ENCODE measurements around the gene SUV39H2. TPM values are rescaled to one million over a fixed set of nuclear protein-coding genes. Genes with fewer than 3 reads are reported as not detected.

SUV39H2 gene
- total RNA-seq, 1 experiment from 2014 or later = 21.9 TPM

- ChIA-PET CTCF (no interaction called here), POLR2A (no interaction called here)
- TF ChIP-seq CTCF (IDR thresholded peaks at IDR 0.05) = no peak
- TF ChIP-seq REST (IDR thresholded peaks at IDR 0.05; ENCODE audit: insufficient read depth in 1 of 2, low read depth in 2 of 2, low read length in 1 of 2) = no peak
- DNase-seq (ENCODE audit: low read depth, low spot score) (no peak), ATAC-seq (no peak)
- in situ Hi-C loops (cut with HindIII; ENCODE audit: low pct_unique_long_range_greater_than_20kb, low sequenced_read_pairs) (no loop called here), intact Hi-C loops (cut with micrococcal nuclease; ENCODE audit: unreplicated experiment) (no loop called here)
- no peaks in the 10 kb centered on the region for H3K4me1 ChIP-seq (ENCODE audit: control insufficient read depth, insufficient read depth, low read length)
- H3K36me3 ChIP-seq (ENCODE audit: control insufficient read depth, insufficient read depth, low read length) = no peaks in the 10 kb centered on the region; the same call in 1 of the 2 replicates
- no peak overlapping the region for H3K27ac ChIP-seq (ENCODE audit: low read length)
- no peaks in the 10 kb centered on the region for H3K27me3 ChIP-seq (ENCODE audit: control insufficient read depth, insufficient read depth, low read length)
- H3K9me3 ChIP-seq (ENCODE audit: control insufficient read depth, insufficient read depth, low read depth, low read length) = no peaks in the 10 kb centered on the region
- no peak overlapping the region for H3K4me3 ChIP-seq (ENCODE audit: low read depth in 2 of 2, low read length in 2 of 2)
- BruUV-seq (replicated peaks) = no TSS peak
Observed at GRCh38 chr10:14924013-14924412, 45.3 kb downstream of the SUV39H2 start.

GRCh38 chr10:14925268-14925667 is 46.6 kb downstream of the SUV39H2 start:
- DNase-seq (ENCODE audit: low read depth, low spot score) (no peak), ATAC-seq (no peak)
- no peaks in the 10 kb centered on the region for H3K27me3 ChIP-seq (ENCODE audit: control insufficient read depth, insufficient read depth, low read length)
- intact Hi-C loops (cut with micrococcal nuclease; ENCODE audit: unreplicated experiment) = no loop called here
- no TSS peak for BruUV-seq (replicated peaks)
- no peak overlapping the region for H3K4me3 ChIP-seq (ENCODE audit: low read depth in 2 of 2, low read length in 2 of 2)
- H3K9me3 ChIP-seq (ENCODE audit: control insufficient read depth, insufficient read depth, low read depth, low read length) = no peaks in the 10 kb centered on the region
- TF ChIP-seq CTCF (IDR thresholded peaks at IDR 0.05) = no peak
- no peak for TF ChIP-seq REST (IDR thresholded peaks at IDR 0.05; ENCODE audit: insufficient read depth in 1 of 2, low read depth in 2 of 2, low read length in 1 of 2)
- TF ChIP-seq POLR2AphosphoS5 (IDR thresholded peaks at IDR 0.05; ENCODE audit: low read depth, low read length) = no peak
- TF ChIP-seq SIN3A (IDR thresholded peaks at IDR 0.05; ENCODE audit: borderline replicate concordance, insufficient read depth, low read depth, low read length) = no peak
- no peak for TF ChIP-seq TCF7L2 (IDR thresholded peaks at IDR 0.05; ENCODE audit: low read depth, low read length)
- POLR2A ChIA-PET = no interaction called here
- no peak overlapping the region for H3K27ac ChIP-seq (ENCODE audit: low read length)
- in situ Hi-C loops (cut with HindIII; ENCODE audit: low pct_unique_long_range_greater_than_20kb, low sequenced_read_pairs) = no loop called here
- CTCF ChIA-PET = no interaction called here
- no peaks in the 10 kb centered on the region for H3K4me1 ChIP-seq (ENCODE audit: control insufficient read depth, insufficient read depth, low read length)
- H3K36me3 ChIP-seq (ENCODE audit: control insufficient read depth, insufficient read depth, low read length) = no peaks in the 10 kb centered on the region; the same call in 1 of the 2 replicates

Measured in Panc1 (cell line).